BJ (cell line): Measurements from ENCODE around the gene PDE4D. TPM values are rescaled to one million over a fixed set of nuclear protein-coding genes. Genes with fewer than 3 reads are reported as not detected.

Experiments used
- CTCF ChIA-PET: fragments of 350-600 bp; formaldehyde crosslinking; extraction: SDS; loops from one replicate; lab custom pipeline; 2021; ENCODE audit warnings: antibody characterized with exemption, inconsistent platforms; lab: Yijun Ruan, JAX
- POLR2A ChIA-PET: fragments of 300-600 bp; sonication (Branson Sonifier 250); formaldehyde crosslinking; extraction: SDS; loops from one replicate; lab custom pipeline; 2021; ENCODE audit warnings: antibody characterized with exemption; lab: Charles Lee
- DNase-seq: peaks from one replicate; pipeline ENCODE4 v3.0.0-alpha.2; 2011; ENCODE audit warnings: low read depth
- H3K27me3 ChIP-seq: 2 replicates; pipeline ENCODE4 v1.6.0; 2011; ENCODE audit warnings: low read length; ENCODE audit not compliant: control insufficient read depth, insufficient read depth
- H3K36me3 ChIP-seq: 2 replicates; pipeline ENCODE4 v1.5.1; 2011; ENCODE audit warnings: low read length; ENCODE audit not compliant: control insufficient read depth, insufficient read depth
- H3K4me3 ChIP-seq: 2 replicates; pipeline ENCODE4 v1.5.1; 2011; ENCODE audit warnings: low read depth, mild to moderate bottlenecking, control low read depth, low read length
- CTCF ChIP-seq: IDR thresholded peaks from 2 replicates; pipeline ENCODE4 v1.5.1; 2011; ENCODE audit warnings: low read depth, mild to moderate bottlenecking, control low read depth, inconsistent platforms, low read length, moderate library complexity; ENCODE audit not compliant: insufficient read depth
- polyA plus RNA-seq: library from polyadenylated mRNA; depleted of rRNA; stranded (reverse); fragments of >200 nt; gene quantifications from 2 replicates; pipeline ENCODE4 v1.2.3, GENCODE V29; 2011

PDE4D gene
- polyA plus RNA-seq, 1 experiment: 2.8 TPM

- POLR2A ChIA-PET: no interaction called here
- no peak for DNase-seq
- TF ChIP-seq CTCF: no peak
- H3K36me3 ChIP-seq: no peaks in the 10 kb centered on the region
- CTCF ChIA-PET: no interaction called here
- H3K4me3 ChIP-seq: no peak overlapping the region
- H3K27me3 ChIP-seq: no peaks in the 10 kb centered on the region; the same call in 1 of the 2 replicates
Measured at GRCh38 chr5:59094864-59095263, 798.7 kb downstream of the PDE4D start.

- DNase-seq: no peak
- CTCF ChIA-PET: no interaction called here
- POLR2A ChIA-PET: no interaction called here
- H3K36me3 ChIP-seq: no peaks in the 10 kb centered on the region
- no peak for TF ChIP-seq CTCF
- no peaks in the 10 kb centered on the region; the same call in 1 of the 2 replicates for H3K27me3 ChIP-seq
- no peak overlapping the region for H3K4me3 ChIP-seq
Measured at GRCh38 chr5:59093329-59093728, 800.2 kb downstream of the PDE4D start.

GRCh38 chr5:59092758-59093157 is 800.8 kb downstream of the PDE4D start:
- Histone ChIP-seq H3K36me3 (no peaks in the 10 kb centered on the region), H3K27me3 (no peaks in the 10 kb centered on the region; the same call in 1 of the 2 replicates), H3K4me3 (no peak overlapping the region)
- ChIA-PET CTCF (no interaction called here), POLR2A (no interaction called here)
- TF ChIP-seq CTCF: no peak
- no peak for DNase-seq

- no peak for DNase-seq
- H3K27me3 ChIP-seq: no peaks in the 10 kb centered on the region; the same call in 1 of the 2 replicates
- CTCF ChIA-PET: no interaction called here
- no peak for TF ChIP-seq CTCF
- no peaks in the 10 kb centered on the region for H3K36me3 ChIP-seq
- POLR2A ChIA-PET: no interaction called here
- no peak overlapping the region for H3K4me3 ChIP-seq
Measured at GRCh38 chr5:59091965-59092364, 801.6 kb downstream of the PDE4D start.

- POLR2A ChIA-PET: no interaction called here
- no peak for TF ChIP-seq CTCF
- CTCF ChIA-PET: no interaction called here
- no peaks in the 10 kb centered on the region; the same call in 1 of the 2 replicates for H3K27me3 ChIP-seq
- DNase-seq: no peak
- no peak overlapping the region for H3K4me3 ChIP-seq
- no peaks in the 10 kb centered on the region for H3K36me3 ChIP-seq
Measured at GRCh38 chr5:59090323-59090722, 803.2 kb downstream of the PDE4D start.
